Loucy (cell line): ENCODE results near the gene ANKRD6.

Experiments
- H2AFZ ChIP-seq: fragments of 200-600 bp; sonication (generic); 2 replicates; pipeline ENCODE4 v1.6.0; 2016; ENCODE audit warnings: antibody characterized with exemption, mild to moderate bottlenecking, low read length, moderate library complexity
- H3F3A ChIP-seq: fragments of 200-600 bp; 2 replicates; pipeline ENCODE4 v1.6.0; 2016; ENCODE audit warnings: antibody characterized with exemption, low read depth, mild to moderate bottlenecking
- H3K27me3 ChIP-seq: fragments of 200-600 bp; sonication (generic); 2 replicates; pipeline ENCODE4 v1.6.1; 2014; ENCODE audit warnings: low read length, mild to moderate bottlenecking; ENCODE audit not compliant: insufficient read depth, poor library complexity, severe bottlenecking
- H3K36me3 ChIP-seq: fragments of 200-600 bp; sonication (generic); 2 replicates; pipeline ENCODE4 v1.6.1; 2016; ENCODE audit warnings: low read length; ENCODE audit not compliant: insufficient read depth
- H3K4me1 ChIP-seq: fragments of 200-600 bp; sonication (generic); 2 replicates; pipeline ENCODE4 v1.5.1; 2014; ENCODE audit warnings: low read length, mild to moderate bottlenecking; ENCODE audit not compliant: insufficient read depth, poor library complexity, severe bottlenecking
- H3K4me2 ChIP-seq: fragments of 200-600 bp; sonication (generic); 2 replicates; pipeline ENCODE4 v1.6.0; 2014; ENCODE audit warnings: antibody characterized with exemption, low read length, low read depth, mild to moderate bottlenecking; ENCODE audit not compliant: poor library complexity, severe bottlenecking
- H3K4me3 ChIP-seq: fragments of 200-600 bp; sonication (generic); 2 replicates; pipeline ENCODE4 v1.5.1; 2014; ENCODE audit warnings: low read length, mild to moderate bottlenecking, mixed read lengths; ENCODE audit not compliant: poor library complexity, severe bottlenecking
- H3K79me2 ChIP-seq: fragments of 200-600 bp; sonication (generic); 2 replicates; pipeline ENCODE4 v1.6.1; 2014; ENCODE audit warnings: low read length; ENCODE audit not compliant: insufficient read depth
- H3K9ac ChIP-seq: fragments of 200-600 bp; sonication (generic); 2 replicates; pipeline ENCODE4 v1.6.0; 2014; ENCODE audit warnings: mild to moderate bottlenecking, low read depth, low read length, moderate library complexity; ENCODE audit not compliant: poor library complexity, severe bottlenecking
- H3K9me2 ChIP-seq: fragments of 200-600 bp; sonication (generic); replicated peaks from 2 replicates; pipeline ENCODE4 v1.6.1; 2016; ENCODE audit warnings: low read depth, low read length, mixed read lengths
- H3K9me3 ChIP-seq: fragments of 200-600 bp; sonication (generic); 2 replicates; pipeline ENCODE4 v1.6.1; 2014; ENCODE audit warnings: mild to moderate bottlenecking, antibody characterized with exemption, low read length, low read depth; ENCODE audit not compliant: insufficient read depth
- H4K20me1 ChIP-seq: fragments of 200-600 bp; sonication (generic); 2 replicates; pipeline ENCODE4 v1.6.0; 2014; ENCODE audit warnings: antibody characterized with exemption, low read length, mild to moderate bottlenecking; ENCODE audit not compliant: insufficient read depth, poor library complexity, severe bottlenecking
- CTCF ChIP-seq: fragments of 200-600 bp; sonication (generic); conservative IDR thresholded peaks from 2 replicates; pipeline ENCODE4 v1.5.1; 2014; ENCODE audit warnings: mild to moderate bottlenecking, antibody characterized with exemption, low read length
- EZH2phosphoT487 ChIP-seq: fragments of 200-600 bp; IDR thresholded peaks from 2 replicates; pipeline ENCODE4 v1.6.1; 2018; ENCODE audit warnings: antibody characterized with exemption, mild to moderate bottlenecking, moderate library complexity, borderline replicate concordance

The ANKRD6 gene

GRCh38 chr6:89604653-89605052, 171.7 kb downstream of the ANKRD6 start:
- no peak overlapping the region for H3K9ac ChIP-seq
- TF ChIP-seq EZH2phosphoT487 (no peak), CTCF (no peak)
- H3F3A ChIP-seq = no peaks in the 10 kb centered on the region
- no peaks in the 10 kb centered on the region for H3K4me1 ChIP-seq
- H4K20me1 ChIP-seq = no peaks in the 10 kb centered on the region
- no peaks in the 10 kb centered on the region for H3K9me2 ChIP-seq
- no peak overlapping the region for H3K4me3 ChIP-seq
- H3K36me3 ChIP-seq = no peaks in the 10 kb centered on the region
- no peak overlapping the region for H2AFZ ChIP-seq
- no peaks in the 10 kb centered on the region for H3K27me3 ChIP-seq
- no peaks in the 10 kb centered on the region for H3K9me3 ChIP-seq
- no peak overlapping the region for H3K4me2 ChIP-seq
- H3K79me2 ChIP-seq = no peaks in the 10 kb centered on the region

GRCh38 chr6:89605861-89606260, 172.9 kb downstream of the ANKRD6 start:
- TF ChIP-seq CTCF = no peak
- TF ChIP-seq EZH2phosphoT487 = no peak

GRCh38 chr6:89610149-89610642, 177.2 kb downstream of the ANKRD6 start:
- Histone ChIP-seq H3K4me2 (no peak overlapping the region), H3K9me2 (no peaks in the 10 kb centered on the region), H4K20me1 (no peaks in the 10 kb centered on the region), H2AFZ (no peak overlapping the region), H3K9me3 (no peaks in the 10 kb centered on the region), H3K4me3 (no peak overlapping the region), H3K79me2 (no peaks in the 10 kb centered on the region), H3K27me3 (no peaks in the 10 kb centered on the region), H3K9ac (no peak overlapping the region), H3F3A (no peaks in the 10 kb centered on the region), H3K36me3 (no peaks in the 10 kb centered on the region), H3K4me1 (peaks cover 8% of the 10 kb centered on the region)
- TF ChIP-seq EZH2phosphoT487 = no peak
- TF ChIP-seq CTCF = peak; percentile 96

More at GRCh38 chr6:89605861-89606260, 172.9 kb downstream of the ANKRD6 start:
- no peaks in the 10 kb centered on the region for H3K9me2 ChIP-seq
- no peak overlapping the region for H2AFZ ChIP-seq
- no peaks in the 10 kb centered on the region for H3K36me3 ChIP-seq
- H3K4me2 ChIP-seq = no peak overlapping the region
- no peaks in the 10 kb centered on the region for H3F3A ChIP-seq
- no peak overlapping the region for H3K9ac ChIP-seq
- no peaks in the 10 kb centered on the region for H3K4me1 ChIP-seq
- H4K20me1 ChIP-seq = no peaks in the 10 kb centered on the region
- no peaks in the 10 kb centered on the region for H3K27me3 ChIP-seq
- H3K9me3 ChIP-seq = no peaks in the 10 kb centered on the region
- H3K4me3 ChIP-seq = no peak overlapping the region
- no peaks in the 10 kb centered on the region for H3K79me2 ChIP-seq
